ENCODE data around the gene ERP27.

- TF ChIP-seq EP300 (IDR thresholded peaks at IDR 0.05) = no peak
- TF ChIP-seq CTCF (IDR thresholded peaks at IDR 0.05) = no peak
- TF ChIP-seq POLR2A (IDR thresholded peaks at IDR 0.05) = no peak
Observed at GRCh38 chr12:14981049-14981448, 42.7 kb upstream of the ERP27 start.

Measured in stomach (tissue), 4 donors.